GM12865 (cell line): ENCODE data around the gene SLC34A1.

Source experiments
- DNase-seq: peaks from one replicate; pipeline ENCODE4 v3.0.0; 2010; ENCODE audit warnings: low read depth
- H3K4me3 ChIP-seq: 2 replicates; pipeline ENCODE4 v1.5.1; 2011; ENCODE audit warnings: mild to moderate bottlenecking, low read depth, low read length, control low read depth
- CTCF ChIP-seq: IDR thresholded peaks from 2 replicates; pipeline ENCODE4 v1.5.1; 2011; ENCODE audit warnings: low read length, control low read depth, low read depth, inconsistent platforms; ENCODE audit not compliant: insufficient read depth; ENCODE audit errors: missing control alignments

The SLC34A1 gene

GRCh38 chr5:177434437-177434836, 50.2 kb downstream of the SLC34A1 start:
- TF ChIP-seq CTCF = no peak
- peak; percentile 7 for DNase-seq
- H3K4me3 ChIP-seq = no peak overlapping the region

DNA sequence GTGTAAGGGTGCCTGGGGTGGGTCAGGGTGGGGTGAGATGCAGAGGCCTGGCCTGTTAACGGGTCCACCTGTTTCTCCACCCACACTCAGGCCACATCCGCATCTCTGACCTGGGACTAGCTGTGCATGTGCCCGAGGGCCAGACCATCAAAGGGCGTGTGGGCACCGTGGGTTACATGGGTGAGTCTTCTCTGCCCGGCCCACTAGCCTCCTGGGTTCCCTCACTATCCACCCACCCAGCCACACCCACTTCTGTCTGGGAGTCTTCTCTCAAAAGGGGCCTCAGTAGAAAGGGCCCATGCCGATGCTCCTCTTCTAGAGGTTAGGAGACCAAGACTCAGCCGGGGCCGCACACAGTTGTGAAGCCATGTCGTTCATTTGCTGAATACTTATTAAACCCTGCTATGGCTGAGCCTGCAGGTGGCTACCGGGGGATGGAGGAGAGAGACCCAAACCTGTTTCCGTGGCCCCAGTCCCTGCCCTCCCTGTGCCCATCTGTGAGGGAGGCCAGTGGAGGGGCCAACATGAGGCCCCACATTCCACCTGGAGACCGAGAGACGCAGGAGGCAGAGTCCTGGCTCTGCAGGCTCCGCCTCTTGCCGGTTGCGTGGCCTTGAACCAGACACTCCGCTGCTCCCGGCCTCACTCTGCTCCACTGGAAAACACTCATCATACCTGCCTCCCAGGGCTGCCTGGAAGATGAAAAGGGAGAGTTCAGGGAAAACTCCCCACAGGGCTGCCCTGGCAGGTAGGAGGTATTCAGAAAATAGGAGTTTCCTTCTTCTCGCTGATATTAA, 50.9 kb downstream of the SLC34A1 start:
- no peak for DNase-seq
- no peak for TF ChIP-seq CTCF
- H3K4me3 ChIP-seq = no peak overlapping the region

GRCh38 chr5:177435847-177436536, 51.8 kb downstream of the SLC34A1 start:
- DNase-seq = no peak
- no peak for TF ChIP-seq CTCF
- no peak overlapping the region for H3K4me3 ChIP-seq

DNA sequence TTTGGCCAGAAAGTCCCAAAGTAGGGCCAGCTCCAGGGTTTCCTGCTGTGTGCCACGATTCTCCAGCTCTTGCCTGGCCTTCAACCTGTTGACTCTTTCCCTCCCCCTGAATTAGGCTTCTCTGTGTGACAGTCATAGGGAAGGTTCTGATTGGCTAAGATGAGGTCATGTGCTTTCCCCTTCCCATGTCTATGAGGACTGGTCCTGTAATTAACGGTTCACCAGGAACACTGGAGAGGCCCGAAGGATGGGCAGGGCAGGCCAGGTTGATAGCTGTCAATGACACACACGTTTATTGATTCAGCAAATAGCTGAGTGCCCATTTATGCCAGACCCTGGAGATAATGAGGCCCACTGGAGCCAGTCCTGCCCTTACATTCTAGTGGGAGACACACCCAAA, 53.4 kb downstream of the SLC34A1 start:
- no peak overlapping the region for H3K4me3 ChIP-seq
- DNase-seq = no peak
- no peak for TF ChIP-seq CTCF

GRCh38 chr5:177438468-177438867, 54.2 kb downstream of the SLC34A1 start:
- no peak overlapping the region for H3K4me3 ChIP-seq
- TF ChIP-seq CTCF = no peak
- DNase-seq = peak; percentile 5

DNA sequence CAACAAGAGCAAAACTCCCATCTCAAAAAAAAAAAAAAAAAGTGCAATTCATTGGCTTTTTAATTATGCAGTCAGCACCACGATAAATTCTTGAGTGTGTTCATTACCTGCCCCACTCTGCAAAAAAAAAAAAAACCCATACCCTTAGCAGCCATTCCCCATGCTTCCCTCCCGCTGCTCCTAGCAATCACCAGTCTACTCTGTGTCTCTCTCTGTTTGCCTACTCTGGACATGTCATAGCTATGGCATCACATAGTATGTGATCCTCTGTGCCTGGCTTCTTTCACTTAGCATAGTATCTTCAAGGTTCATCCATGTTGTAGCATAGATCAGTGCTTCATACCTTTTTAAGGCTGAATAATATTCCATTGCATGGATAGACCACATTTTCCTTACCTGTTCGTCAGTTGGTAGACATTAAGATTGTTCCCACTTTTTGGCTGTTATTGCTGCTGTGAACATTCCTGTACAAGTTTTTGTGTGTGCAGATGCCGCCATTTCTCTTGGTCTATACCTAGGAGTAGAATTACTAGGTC, 55.4 kb downstream of the SLC34A1 start:
- TF ChIP-seq CTCF = no peak
- H3K4me3 ChIP-seq = no peak overlapping the region
- DNase-seq = no peak
